SU-DHL-6 (cell line): ENCODE measurements around the gene LTBP1.

Experiments used
- EZH2phosphoT487 ChIP-seq: fragments of 200-600 bp; sonication (generic), shearing (Covaris generic); conservative IDR thresholded peaks from 2 replicates; pipeline ENCODE4 v1.6.1; 2018; ENCODE audit warnings: mild to moderate bottlenecking, antibody characterized with exemption, low read length, moderate library complexity, mixed read lengths
- TF ChIP-seq, protein P1 (sequence below): fragments of 200-600 bp; sonication (generic); IDR thresholded peaks from one replicate; pipeline ENCODE4 v1.5.1; 2017; ENCODE audit warnings: antibody characterized with exemption, mild to moderate bottlenecking, low read length, moderate library complexity; ENCODE audit not compliant: insufficient read depth, poor library complexity, severe bottlenecking

DNA sequence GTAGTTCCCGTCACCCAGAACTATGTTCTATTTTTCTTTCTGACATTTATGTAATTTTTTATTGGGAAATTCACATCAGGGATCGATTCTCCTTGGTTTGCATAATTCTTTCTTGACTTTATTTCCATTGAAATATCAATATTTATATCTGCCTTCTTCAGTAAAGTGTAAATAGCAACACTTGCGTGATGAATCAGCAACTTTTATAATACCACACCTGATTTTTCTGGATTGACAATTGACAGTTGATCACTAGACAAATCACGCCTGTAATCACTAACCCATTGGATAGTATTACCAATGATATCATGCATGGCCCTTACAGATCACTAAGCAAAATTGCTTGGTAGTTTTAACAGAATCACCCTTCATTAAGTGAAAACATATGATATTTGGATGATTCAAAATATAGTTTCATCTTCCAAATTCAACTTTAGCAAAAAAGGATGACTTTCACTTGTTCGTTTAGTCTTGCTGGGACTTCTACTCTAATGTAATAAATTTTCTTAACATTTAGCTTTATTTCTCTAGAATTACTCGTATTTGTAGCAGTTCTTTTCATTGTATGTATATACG lies 390.7 kb downstream of the LTBP1 start:
- TF ChIP-seq, protein P1, sequence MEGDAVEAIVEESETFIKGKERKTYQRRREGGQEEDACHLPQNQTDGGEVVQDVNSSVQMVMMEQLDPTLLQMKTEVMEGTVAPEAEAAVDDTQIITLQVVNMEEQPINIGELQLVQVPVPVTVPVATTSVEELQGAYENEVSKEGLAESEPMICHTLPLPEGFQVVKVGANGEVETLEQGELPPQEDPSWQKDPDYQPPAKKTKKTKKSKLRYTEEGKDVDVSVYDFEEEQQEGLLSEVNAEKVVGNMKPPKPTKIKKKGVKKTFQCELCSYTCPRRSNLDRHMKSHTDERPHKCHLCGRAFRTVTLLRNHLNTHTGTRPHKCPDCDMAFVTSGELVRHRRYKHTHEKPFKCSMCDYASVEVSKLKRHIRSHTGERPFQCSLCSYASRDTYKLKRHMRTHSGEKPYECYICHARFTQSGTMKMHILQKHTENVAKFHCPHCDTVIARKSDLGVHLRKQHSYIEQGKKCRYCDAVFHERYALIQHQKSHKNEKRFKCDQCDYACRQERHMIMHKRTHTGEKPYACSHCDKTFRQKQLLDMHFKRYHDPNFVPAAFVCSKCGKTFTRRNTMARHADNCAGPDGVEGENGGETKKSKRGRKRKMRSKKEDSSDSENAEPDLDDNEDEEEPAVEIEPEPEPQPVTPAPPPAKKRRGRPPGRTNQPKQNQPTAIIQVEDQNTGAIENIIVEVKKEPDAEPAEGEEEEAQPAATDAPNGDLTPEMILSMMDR = no peak
- TF ChIP-seq EZH2phosphoT487 = no peak
